ENCODE results near the gene ERICH6B.

Gene ERICH6B

DNA sequence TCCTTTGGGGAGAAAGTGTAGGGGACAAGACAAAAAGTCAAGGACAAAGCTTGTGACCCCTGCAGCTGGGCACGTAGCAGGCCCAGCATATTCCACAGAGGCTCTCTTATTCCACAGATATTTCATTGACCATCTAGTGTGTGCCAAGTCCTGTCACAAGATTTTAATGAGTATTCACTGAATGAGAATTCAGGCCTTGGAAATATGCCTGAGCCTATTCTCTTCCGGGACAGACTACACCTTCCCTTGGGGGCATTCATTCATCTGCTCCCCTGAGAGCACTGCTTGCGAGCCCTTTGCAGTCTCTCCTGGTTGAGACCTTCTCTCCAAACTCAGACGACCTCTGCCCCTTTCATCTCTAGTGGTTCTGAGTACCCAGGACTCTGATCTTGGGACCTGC is 25.5 kb downstream of the ERICH6B start:
- peaks cover 4% of the 10 kb centered on the region for H3K27me3 Mint-ChIP-seq
- intact Hi-C loops (cut with micrococcal nuclease), result no loop called here
- no peaks in the 10 kb centered on the region for H3K9me3 Mint-ChIP-seq
- no peak overlapping the region for H3K4me3 Mint-ChIP-seq
- H3K36me3 Mint-ChIP-seq (ENCODE audit: low read depth), result no peaks in the 10 kb centered on the region
- H3K27ac Mint-ChIP-seq, result no peak overlapping the region
- no peaks in the 10 kb centered on the region for H3K4me1 Mint-ChIP-seq (ENCODE audit: low read depth)

DNA sequence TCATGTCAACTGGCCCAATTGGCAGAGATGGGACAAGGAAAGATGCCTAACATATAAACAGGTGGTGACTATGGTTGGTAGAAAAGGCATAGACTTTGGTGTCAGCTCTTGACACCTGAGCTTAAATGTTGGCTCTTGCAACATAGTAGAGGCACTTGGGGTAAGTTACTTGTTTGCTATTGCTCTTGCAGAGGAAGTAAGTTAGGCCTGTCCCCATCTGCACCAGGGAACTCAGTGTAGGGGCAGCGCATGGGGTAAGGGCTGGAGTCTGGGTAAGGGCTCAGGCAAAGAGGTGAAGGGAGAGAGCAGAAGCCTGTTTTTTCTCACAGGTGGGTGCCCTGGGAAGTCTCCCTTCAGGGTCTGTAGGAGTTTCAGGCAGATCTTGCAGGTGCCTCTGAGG is 27.6 kb downstream of the ERICH6B start:
- Mint-ChIP-seq H3K27ac (no peak overlapping the region), H3K4me3 (no peak overlapping the region), H3K4me1 (ENCODE audit: low read depth) (no peaks in the 10 kb centered on the region), H3K9me3 (no peaks in the 10 kb centered on the region), H3K36me3 (ENCODE audit: low read depth) (no peaks in the 10 kb centered on the region), H3K27me3 (no peaks in the 10 kb centered on the region)
- intact Hi-C loops (cut with micrococcal nuclease), result no loop called here

DNA sequence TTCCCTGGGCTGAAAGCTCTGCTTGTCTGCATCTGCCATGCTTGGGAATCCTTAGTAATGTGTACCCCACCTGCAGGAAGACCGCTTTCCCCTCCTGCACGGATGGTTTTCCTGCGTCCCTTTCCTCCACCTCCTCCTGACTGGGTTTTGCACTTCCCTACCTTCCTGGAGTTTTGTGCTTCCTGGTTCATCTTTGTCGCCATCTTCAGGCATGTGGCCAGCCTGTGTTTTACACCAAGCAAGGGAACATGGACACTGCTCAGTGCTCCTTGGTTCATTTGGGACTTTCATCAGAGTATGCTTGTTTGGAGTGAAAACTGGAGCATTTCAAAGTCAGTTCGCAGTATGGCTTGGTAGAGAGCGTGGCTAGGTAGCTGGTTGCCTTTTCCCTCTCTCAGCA is 30.7 kb downstream of the ERICH6B start:
- H3K27me3 Mint-ChIP-seq, result no peaks in the 10 kb centered on the region

DNA sequence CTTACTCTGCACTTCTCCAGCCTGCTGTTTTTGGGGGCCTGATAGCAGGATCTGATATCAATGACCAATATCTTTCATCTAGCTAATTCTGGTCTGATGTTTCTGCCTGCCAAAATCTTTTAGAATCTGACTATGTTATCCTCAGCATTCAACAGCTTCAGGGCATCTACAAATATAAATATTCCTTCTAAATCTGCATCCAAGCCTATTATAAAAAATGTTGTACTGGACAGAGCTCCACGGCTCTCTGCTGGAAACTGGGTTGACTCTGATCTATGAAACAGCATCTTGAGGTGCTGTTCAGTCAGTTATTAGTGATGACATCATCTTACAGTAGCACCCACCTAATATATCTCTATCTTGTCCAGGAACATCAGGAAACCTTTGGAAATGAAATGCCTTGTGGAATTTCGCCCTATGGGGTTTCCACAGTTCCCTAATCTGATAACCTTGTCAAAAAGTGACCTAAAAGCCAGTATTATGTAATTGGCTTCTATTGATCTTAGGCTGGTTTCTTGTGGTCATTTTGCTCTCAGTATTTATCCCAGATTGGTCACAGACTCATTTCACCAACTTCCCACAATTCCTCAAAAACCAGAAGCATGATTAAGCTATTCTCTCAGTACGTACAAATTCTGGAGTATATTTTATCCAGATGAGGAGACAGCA is 33.0 kb downstream of the ERICH6B start:
- H3K27me3 Mint-ChIP-seq, result no peaks in the 10 kb centered on the region
- H3K9me3 Mint-ChIP-seq, result no peaks in the 10 kb centered on the region
- no peak overlapping the region for H3K27ac Mint-ChIP-seq
- no peak overlapping the region for H3K4me3 Mint-ChIP-seq
- no peaks in the 10 kb centered on the region for H3K36me3 Mint-ChIP-seq (ENCODE audit: low read depth)
- intact Hi-C loops (cut with micrococcal nuclease), result no loop called here
- no peaks in the 10 kb centered on the region for H3K4me1 Mint-ChIP-seq (ENCODE audit: low read depth)

More for the DNA sequence above, 30.7 kb downstream of the ERICH6B start:
- Mint-ChIP-seq H3K4me3 (no peak overlapping the region), H3K27ac (no peak overlapping the region), H3K36me3 (ENCODE audit: low read depth) (no peaks in the 10 kb centered on the region), H3K4me1 (ENCODE audit: low read depth) (no peaks in the 10 kb centered on the region), H3K9me3 (no peaks in the 10 kb centered on the region)
- intact Hi-C loops (cut with micrococcal nuclease), result no loop called here

DNA sequence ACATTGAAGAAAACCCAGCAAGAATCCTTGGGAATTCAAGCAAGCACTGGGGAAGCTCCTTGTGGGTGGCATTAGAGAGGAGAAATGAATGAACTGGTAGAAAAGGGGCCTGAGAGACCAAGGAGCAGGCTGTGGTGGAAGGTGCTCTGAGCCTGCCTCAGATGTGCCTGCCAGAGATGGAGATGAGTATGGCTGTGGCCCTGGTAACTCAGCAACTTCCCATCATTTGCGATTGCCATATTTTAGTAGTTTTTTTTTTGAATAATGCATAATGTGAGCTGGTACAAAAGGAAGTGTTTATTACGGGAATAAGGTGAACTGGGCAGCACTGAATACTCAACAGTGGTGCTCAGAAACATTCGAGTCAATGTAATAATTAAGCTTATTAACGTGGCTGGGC is 39.1 kb downstream of the ERICH6B start:
- no peak overlapping the region for H3K27ac Mint-ChIP-seq
- H3K4me1 Mint-ChIP-seq (ENCODE audit: low read depth), result no peaks in the 10 kb centered on the region
- H3K9me3 Mint-ChIP-seq, result no peaks in the 10 kb centered on the region
- intact Hi-C loops (cut with micrococcal nuclease), result no loop called here
- peaks cover 5% of the 10 kb centered on the region for H3K27me3 Mint-ChIP-seq
- H3K4me3 Mint-ChIP-seq, result no peak overlapping the region
- no peaks in the 10 kb centered on the region for H3K36me3 Mint-ChIP-seq (ENCODE audit: low read depth)

DNA sequence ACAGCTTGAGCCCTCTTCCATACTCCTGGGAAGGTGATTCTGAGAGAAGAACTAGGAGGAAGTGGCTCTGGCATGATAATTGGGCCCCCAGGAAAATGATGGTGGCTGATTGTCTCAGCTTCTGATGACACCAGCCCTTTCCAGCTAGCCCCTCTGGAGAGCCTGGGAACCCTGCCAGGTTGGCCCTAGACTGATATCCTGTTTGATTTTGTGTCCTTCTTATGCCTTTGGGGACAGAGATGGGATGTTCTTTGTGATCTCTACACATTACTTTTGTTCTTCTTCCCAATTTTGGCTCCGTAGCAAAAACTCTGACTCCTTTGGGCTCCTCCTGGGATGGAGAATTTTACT is 39.7 kb downstream of the ERICH6B start:
- H3K4me1 Mint-ChIP-seq (ENCODE audit: low read depth), result no peaks in the 10 kb centered on the region
- peaks cover 5% of the 10 kb centered on the region for H3K27me3 Mint-ChIP-seq
- no peak overlapping the region for H3K4me3 Mint-ChIP-seq
- H3K9me3 Mint-ChIP-seq, result no peaks in the 10 kb centered on the region
- intact Hi-C loops (cut with micrococcal nuclease), result no loop called here
- no peaks in the 10 kb centered on the region for H3K36me3 Mint-ChIP-seq (ENCODE audit: low read depth)
- no peak overlapping the region for H3K27ac Mint-ChIP-seq

DNA sequence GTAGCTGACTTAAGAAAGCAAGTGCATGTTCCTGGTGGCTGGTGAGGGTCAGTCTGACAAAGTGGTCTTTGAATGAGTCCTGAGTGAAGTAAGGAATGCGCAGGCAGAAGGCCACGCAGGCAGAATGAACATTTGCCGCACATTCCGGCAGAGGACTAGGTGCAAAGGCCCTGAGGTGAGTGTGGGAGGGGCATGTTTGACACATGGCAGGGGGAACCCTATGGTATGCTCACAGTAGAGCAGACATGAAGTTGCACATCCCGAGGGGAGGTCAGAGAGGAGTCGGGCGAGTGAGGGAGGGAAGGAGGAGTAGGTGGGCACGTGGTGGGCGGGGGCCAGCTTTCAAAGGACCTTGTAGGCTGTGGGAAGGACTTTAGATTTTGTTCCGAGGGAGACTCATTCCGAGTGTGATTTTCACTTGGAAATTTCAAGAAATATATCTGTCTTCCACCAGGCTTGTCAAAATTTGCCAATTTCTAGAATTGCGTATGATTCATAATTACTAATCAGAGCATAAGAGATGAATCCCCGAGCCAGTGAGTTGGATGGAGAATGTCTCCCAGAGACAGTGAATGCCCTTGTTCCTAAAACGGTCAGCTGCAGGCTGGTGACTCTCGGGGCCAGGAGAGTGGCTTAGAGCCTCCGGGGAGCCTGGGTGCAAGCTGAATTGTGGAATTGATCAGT is 40.3 kb downstream of the ERICH6B start:
- H3K4me1 Mint-ChIP-seq (ENCODE audit: low read depth), result no peaks in the 10 kb centered on the region
- H3K27me3 Mint-ChIP-seq, result peaks cover 5% of the 10 kb centered on the region
- H3K9me3 Mint-ChIP-seq, result no peaks in the 10 kb centered on the region
- intact Hi-C loops (cut with micrococcal nuclease), result no loop called here
- no peaks in the 10 kb centered on the region for H3K36me3 Mint-ChIP-seq (ENCODE audit: low read depth)
- no peak overlapping the region for H3K4me3 Mint-ChIP-seq
- no peak overlapping the region for H3K27ac Mint-ChIP-seq

DNA sequence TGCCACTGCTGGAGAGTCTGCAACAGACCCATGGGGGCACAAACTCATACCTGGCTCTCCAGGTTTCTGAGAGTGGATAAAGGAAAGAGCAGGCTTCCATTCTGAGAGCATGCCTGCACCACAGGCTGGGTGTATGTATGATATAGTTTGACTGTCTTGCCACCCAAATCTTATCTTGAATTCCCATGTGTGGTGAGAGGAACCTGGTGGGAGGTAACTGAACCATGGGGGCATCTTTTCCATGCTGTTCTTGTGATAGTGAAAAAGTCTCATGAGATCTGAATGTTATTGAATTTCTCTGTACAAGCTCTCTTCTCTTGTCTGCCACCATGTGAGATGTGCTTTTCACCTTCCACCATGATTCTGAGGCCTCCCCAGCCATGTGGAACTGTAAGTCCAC is 50.2 kb downstream of the ERICH6B start:
- Mint-ChIP-seq H3K27ac (no peak overlapping the region), H3K36me3 (ENCODE audit: low read depth) (no peaks in the 10 kb centered on the region), H3K4me3 (no peak overlapping the region), H3K4me1 (ENCODE audit: low read depth) (no peaks in the 10 kb centered on the region), H3K27me3 (no peaks in the 10 kb centered on the region), H3K9me3 (no peaks in the 10 kb centered on the region)
- intact Hi-C loops (cut with micrococcal nuclease), result no loop called here

DNA sequence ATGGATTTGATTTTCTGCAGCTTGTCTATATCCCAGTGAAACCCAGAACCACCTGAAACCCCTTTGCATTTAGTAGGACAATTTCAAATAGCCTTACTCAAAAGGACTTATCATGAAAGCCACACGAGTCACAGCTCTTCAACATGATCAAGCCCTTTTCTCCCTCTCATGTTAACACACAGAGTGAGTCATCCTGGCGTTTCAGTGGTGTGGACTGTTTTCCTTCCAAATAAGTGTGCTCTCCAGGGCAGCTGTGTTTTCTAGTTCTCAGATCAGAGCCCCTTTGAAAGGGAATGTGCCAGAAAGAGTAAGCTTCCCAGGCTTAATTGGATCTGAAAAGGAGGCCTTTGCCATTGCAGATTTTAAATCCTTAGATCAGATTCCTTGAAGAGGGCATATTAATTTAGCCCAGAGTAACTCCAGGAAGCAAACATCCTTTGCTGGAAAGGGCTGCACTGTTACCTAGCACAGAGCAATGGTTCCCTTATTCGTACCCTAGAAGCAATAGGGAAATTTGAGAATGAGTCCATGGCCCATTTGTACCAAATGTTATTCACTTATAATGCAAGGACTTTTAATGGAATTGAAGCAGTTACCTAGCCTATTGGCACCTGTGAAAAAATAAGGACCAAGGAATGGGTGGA is 51.3 kb downstream of the ERICH6B start:
- Mint-ChIP-seq H3K4me1 (ENCODE audit: low read depth) (no peaks in the 10 kb centered on the region), H3K27ac (no peak overlapping the region), H3K27me3 (no peaks in the 10 kb centered on the region), H3K4me3 (no peak overlapping the region), H3K9me3 (no peaks in the 10 kb centered on the region), H3K36me3 (ENCODE audit: low read depth) (no peaks in the 10 kb centered on the region)
- intact Hi-C loops (cut with micrococcal nuclease), result no loop called here

DNA sequence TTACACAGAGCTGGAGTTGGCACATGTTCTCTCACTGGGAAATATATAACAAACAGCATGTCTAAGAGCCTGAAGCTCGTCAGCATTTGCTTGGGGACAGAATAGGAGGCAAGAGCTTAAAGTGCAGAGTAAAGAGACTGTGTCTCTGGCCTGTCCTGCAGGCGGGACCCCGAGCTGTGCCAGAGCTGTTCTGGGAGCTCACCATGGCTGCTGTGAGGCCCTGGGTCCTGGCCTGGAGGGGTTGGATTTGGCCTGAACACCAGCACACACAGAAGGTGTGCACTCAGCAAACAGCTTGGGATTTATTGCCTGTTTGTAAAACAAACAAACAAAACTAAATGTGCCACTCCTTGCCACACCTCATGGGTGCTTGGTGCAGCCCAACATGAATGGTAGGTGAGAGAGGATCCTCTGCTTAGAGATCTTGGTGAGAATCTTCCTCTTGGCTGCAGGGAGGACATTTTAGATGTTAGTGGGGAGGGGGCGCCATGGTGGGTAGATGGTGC is 60.9 kb downstream of the ERICH6B start:
- no peak overlapping the region for H3K4me3 Mint-ChIP-seq
- peaks cover 5% of the 10 kb centered on the region for H3K9me3 Mint-ChIP-seq
- no peak overlapping the region for H3K27ac Mint-ChIP-seq
- intact Hi-C loops (cut with micrococcal nuclease), result no loop called here
- H3K36me3 Mint-ChIP-seq (ENCODE audit: low read depth), result no peaks in the 10 kb centered on the region
- H3K27me3 Mint-ChIP-seq, result peaks cover 3% of the 10 kb centered on the region
- no peaks in the 10 kb centered on the region for H3K4me1 Mint-ChIP-seq (ENCODE audit: low read depth)

DNA sequence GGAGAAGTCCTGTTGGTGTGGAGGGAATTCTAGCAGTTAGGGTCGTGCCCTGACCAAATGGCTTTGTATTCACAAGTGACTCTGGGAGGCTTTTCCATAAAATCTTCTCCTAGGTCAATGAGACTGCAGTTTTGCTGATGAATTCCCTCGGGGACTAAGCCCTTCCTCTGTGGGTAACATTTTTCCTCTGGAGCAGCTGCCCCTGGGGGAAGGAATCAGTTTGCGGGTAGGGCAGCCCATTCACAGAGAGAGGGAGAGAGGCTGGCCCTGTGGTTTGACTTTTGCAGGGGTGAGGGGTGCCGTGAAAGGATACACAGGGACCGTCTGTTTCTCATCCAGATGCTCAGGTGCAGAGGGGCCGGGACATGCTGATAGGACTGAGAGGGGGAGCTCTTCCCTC is 67.3 kb downstream of the ERICH6B start:
- H3K9me3 Mint-ChIP-seq, result no peaks in the 10 kb centered on the region
- H3K4me3 Mint-ChIP-seq, result no peak overlapping the region
- no peak overlapping the region for H3K27ac Mint-ChIP-seq
- intact Hi-C loops (cut with micrococcal nuclease), result no loop called here
- H3K36me3 Mint-ChIP-seq (ENCODE audit: low read depth), result no peaks in the 10 kb centered on the region
- peaks cover 4% of the 10 kb centered on the region for H3K27me3 Mint-ChIP-seq
- H3K4me1 Mint-ChIP-seq (ENCODE audit: low read depth), result peaks cover 10% of the 10 kb centered on the region

DNA sequence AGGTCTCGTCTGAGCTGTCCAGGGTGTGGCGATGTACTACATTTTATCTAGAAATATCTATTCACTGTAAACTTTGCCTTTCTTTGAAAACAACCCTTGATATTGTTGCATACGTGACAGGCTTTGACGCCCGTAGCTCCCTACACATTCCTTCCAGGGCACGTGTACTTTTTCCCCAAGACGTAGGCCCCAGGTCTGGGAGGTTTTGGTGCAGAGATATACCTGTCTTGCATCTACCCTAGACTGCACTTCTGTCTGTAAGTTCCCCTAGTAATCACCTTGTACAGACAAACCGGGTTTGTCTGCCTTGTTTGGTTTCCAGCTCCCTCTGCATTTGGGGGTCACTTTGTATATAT is 69.2 kb downstream of the ERICH6B start:
- Mint-ChIP-seq H3K27ac (no peak overlapping the region), H3K4me3 (no peak overlapping the region), H3K4me1 (ENCODE audit: low read depth) (peaks cover 10% of the 10 kb centered on the region), H3K36me3 (ENCODE audit: low read depth) (no peaks in the 10 kb centered on the region), H3K27me3 (peaks cover 2% of the 10 kb centered on the region), H3K9me3 (no peaks in the 10 kb centered on the region)
- intact Hi-C loops (cut with micrococcal nuclease), result no loop called here

DNA sequence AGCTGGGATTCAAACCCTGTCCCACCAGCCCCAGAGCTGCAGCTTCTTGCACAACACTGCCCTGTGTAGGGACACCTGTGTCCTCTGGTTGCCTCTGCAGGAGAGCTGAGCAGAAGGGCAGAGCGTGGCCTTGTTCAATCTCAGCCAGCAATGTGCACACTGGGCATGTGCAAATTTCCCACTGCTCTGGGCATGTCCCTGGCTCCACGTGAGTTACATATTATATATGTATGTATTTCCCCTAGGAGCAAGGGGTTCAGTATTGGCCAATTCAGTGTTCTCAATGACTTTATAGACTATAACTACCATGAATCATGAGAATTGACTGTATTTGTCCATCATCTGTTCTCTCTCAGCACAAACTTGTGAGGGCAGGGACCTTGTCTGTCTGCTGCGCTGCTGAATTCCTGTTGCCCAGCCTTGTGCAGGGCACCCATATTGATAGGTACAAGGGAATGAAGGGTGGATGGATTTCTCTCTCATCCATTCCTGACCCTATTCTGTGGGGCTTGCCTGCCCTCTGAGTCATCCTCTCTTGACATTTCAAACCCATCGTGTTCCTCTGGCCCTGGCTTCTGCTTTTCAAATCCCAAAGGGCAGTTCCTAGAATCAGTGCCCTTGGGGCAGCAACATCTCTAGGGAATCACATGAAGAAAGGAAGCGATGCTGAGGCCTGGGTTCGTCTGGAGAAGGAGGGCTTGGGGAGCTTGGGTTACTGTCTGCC is 69.7 kb downstream of the ERICH6B start:
- no peaks in the 10 kb centered on the region for H3K9me3 Mint-ChIP-seq
- H3K27me3 Mint-ChIP-seq, result peaks cover 2% of the 10 kb centered on the region
- H3K36me3 Mint-ChIP-seq (ENCODE audit: low read depth), result no peaks in the 10 kb centered on the region
- H3K4me1 Mint-ChIP-seq (ENCODE audit: low read depth), result peaks cover 10% of the 10 kb centered on the region
- no peak overlapping the region for H3K4me3 Mint-ChIP-seq
- H3K27ac Mint-ChIP-seq, result no peak overlapping the region
- intact Hi-C loops (cut with micrococcal nuclease), result no loop called here

DNA sequence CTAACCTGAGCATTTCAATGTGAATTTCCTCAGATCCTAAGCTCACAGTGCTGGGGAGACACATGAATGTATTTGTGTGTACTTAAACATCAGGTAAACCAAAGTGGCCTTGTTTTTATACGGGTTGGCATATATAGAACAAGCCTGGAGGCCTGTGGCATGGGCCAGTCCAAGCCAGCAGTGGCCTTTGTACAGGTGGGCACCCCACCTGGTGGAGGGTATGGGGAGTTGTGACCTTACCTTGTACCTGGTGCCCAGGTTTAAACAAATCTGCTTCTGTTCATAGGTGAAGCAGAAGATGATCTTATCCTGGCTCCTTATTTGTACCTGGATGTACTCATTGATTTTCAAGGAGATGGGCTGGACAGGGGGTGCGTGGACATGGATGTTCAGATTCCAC is 71.0 kb downstream of the ERICH6B start:
- H3K9me3 Mint-ChIP-seq, result no peaks in the 10 kb centered on the region
- no peak overlapping the region for H3K4me3 Mint-ChIP-seq
- intact Hi-C loops (cut with micrococcal nuclease), result no loop called here
- H3K4me1 Mint-ChIP-seq (ENCODE audit: low read depth), result peaks cover 10% of the 10 kb centered on the region
- H3K27me3 Mint-ChIP-seq, result peaks cover 2% of the 10 kb centered on the region
- H3K27ac Mint-ChIP-seq, result no peak overlapping the region
- H3K36me3 Mint-ChIP-seq (ENCODE audit: low read depth), result no peaks in the 10 kb centered on the region

Data from dendritic cell treated with granulocyte-macrophage colony-stimulating factor and Interleukin-4, amounts not matched to agents 40 ng/mL and 50 ng/mL, for 4 days (primary cell).